GM12892 (cell line): ENCODE data around the gene ASIC4.

ENCODE experiments used
- DNase-seq: peaks from one replicate; pipeline ENCODE4 v3.0.0; 2011; ENCODE audit not compliant: insufficient read length
- FAIRE-seq: peaks from 2 replicates; lab custom pipeline; 2011; peaks lifted over from hg19 to GRCh38; lab: Jason Lieb, UNC
- POLR2A ChIP-seq: IDR thresholded peaks from 2 replicates; pipeline ENCODE4 v1.6.1; 2011; ENCODE audit warnings: low read depth, low read length, control low read depth
- POLR2AphosphoS5 ChIP-seq: IDR thresholded peaks from 2 replicates; pipeline ENCODE4 v1.6.1; 2011; ENCODE audit warnings: low read depth, low read length, control low read depth
- TAF1 ChIP-seq: IDR thresholded peaks from 2 replicates; pipeline ENCODE4 v1.6.1; 2011; ENCODE audit warnings: low read depth, mild to moderate bottlenecking, control low read depth, low read length, borderline replicate concordance

Gene ASIC4

DNA sequence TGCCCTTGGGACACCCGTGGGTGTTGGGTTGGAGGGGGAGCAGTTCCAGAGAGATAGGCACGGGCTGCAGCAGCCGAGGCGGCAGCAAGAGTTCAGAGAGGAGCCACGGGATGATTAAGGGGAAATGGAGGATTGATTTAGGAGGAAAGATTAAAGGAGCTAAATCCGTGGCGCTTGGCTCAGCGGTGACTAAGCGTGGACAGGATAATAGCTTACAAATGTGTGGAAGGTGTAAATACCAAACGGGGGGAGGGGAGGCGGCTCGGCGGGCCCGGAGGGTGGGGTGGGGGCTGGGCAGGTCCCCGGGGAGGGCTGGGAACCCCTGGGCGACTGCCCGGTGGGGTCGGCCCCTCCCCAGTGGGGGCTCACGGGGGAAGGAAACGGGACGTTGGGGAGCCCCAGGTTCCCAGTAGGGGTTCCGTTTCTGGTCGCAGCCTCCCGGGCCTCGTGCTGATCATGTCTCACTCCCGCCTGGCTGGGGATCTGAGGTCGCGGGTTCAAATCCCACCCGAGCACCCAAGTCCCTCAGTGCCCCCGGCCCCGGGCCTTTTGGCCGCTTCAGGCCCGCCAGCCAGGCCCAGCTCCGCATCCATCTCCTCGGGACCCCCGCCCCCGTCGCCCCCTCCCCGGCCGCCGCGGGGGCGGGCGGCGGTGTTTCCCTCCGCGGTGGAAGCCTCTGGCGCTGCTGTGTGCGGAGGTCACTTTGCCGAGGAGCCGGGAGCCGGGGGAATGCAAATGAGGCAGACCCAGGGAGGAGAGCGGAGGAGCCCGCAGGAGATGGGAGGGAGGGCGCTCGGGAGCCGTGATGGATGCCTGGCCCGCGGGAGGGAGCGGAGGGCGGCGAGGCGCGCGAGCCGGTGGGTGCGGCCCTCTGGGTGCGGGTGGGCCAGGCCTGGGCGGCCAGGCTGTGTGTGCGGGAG is 8.1 kb downstream of the ASIC4 start:
- DNase-seq: no peak
- TF ChIP-seq POLR2A (no peak), POLR2AphosphoS5 (no peak), TAF1 (no peak)
- FAIRE-seq: no peak

GRCh38 chr2:219523031-219523671 is 8.9 kb downstream of the ASIC4 start:
- no peak for DNase-seq
- TF ChIP-seq TAF1 (no peak), POLR2A (no peak), POLR2AphosphoS5 (no peak)
- no peak for FAIRE-seq

- DNase-seq: no peak
- no peak for TF ChIP-seq POLR2AphosphoS5
- no peak for TF ChIP-seq TAF1
- no peak for TF ChIP-seq POLR2A
- no peak for FAIRE-seq
Measured at GRCh38 chr2:219524817-219525216, 10.5 kb downstream of the ASIC4 start.

DNA sequence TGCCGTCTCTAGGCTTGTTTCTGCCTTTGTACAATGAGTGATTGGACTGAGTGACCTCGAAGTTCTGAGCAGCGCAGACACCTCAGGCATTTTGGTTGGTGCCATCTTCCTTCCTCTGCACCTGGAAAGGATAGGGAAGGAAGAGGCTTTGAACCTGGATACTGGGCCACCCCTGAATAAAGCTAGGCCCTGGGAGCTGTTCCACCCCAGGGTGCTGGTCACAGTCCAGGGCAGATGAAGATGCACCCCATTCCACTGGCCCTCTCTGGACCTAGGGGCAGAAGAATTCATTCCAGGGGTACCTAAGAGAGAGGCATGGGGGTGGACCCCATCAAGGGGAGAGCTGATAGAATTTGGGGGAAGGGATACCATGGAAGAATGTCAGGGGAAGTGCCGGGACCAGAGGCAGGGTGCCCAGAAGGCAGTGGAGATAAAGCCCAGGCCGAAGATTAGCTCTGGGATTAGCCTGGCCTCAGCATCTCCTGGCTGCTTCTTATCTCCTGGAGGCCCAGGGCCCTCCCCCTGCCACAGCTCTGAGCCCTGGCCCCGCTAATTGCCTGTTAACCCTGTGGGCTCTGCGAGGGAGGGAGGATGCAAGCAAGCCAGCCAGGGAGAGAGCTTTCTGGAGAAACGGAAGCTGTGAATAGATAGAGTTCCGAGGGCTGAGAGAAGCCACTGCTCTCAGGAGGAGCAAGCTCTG is 11.4 kb downstream of the ASIC4 start:
- TF ChIP-seq POLR2AphosphoS5 (no peak), TAF1 (no peak), POLR2A (no peak)
- FAIRE-seq (no peak), DNase-seq (no peak)

DNA sequence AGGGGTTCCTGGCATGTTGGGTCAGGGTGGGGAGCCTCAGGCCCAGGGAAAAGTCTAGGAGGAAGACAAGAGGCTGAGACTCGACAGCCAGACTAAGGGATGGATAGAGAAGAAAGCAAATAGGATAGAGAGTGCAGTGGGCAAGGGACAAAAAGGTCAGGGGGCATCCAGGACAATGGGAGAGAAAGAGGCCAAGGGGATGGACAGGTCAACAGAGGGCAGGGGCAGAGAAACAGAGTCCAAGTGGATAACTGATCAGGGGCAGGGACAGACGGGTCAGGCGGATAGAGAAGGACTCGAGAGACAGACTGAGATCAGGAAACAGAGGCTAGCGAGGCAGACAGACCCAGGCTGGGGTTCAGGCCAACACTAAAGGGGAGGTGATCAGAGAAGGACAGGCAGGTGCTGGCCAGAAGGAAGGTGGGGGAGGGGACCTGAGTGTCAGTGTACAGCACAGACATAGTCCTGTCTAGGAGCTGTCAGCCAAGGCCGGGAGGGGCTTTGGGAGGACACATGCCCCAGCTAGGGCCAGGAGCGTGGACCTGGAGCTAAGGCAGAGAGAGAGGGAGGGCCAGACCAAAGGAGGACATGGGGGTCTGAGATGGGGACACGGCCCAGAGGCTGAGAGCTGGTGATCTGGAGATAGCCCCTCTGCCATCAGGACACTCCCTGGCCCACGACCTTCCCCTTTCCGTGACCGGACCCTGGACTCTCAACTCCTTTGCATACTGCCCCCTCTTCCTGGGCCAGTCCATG is 12.2 kb downstream of the ASIC4 start:
- DNase-seq: no peak
- FAIRE-seq: no peak
- TF ChIP-seq POLR2AphosphoS5 (no peak), TAF1 (no peak), POLR2A (no peak)

DNA sequence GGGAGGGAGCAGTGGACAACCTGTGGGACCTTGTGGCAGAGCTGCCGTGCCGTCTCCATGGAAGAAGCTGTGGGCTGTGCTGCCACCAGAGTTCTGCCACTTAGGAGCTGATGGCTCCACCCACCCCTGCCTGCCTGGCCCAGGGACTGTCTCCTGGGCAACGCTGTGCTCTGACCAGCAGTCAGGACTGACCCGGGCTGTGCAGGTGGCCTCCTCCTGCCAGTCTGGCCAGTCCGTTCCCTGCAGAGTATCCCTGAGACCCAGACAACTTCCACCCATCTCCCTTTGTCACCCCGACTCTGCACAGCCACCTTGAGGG is 12.8 kb downstream of the ASIC4 start:
- no peak for DNase-seq

GRCh38 chr2:219527472-219527871 is 13.2 kb downstream of the ASIC4 start:
- DNase-seq (no peak), FAIRE-seq (no peak)
- no peak for TF ChIP-seq POLR2A
- no peak for TF ChIP-seq POLR2AphosphoS5
- no peak for TF ChIP-seq TAF1

More for the DNA sequence above, 12.8 kb downstream of the ASIC4 start:
- FAIRE-seq: no peak
- TF ChIP-seq TAF1 (no peak), POLR2AphosphoS5 (no peak), POLR2A (no peak)

DNA sequence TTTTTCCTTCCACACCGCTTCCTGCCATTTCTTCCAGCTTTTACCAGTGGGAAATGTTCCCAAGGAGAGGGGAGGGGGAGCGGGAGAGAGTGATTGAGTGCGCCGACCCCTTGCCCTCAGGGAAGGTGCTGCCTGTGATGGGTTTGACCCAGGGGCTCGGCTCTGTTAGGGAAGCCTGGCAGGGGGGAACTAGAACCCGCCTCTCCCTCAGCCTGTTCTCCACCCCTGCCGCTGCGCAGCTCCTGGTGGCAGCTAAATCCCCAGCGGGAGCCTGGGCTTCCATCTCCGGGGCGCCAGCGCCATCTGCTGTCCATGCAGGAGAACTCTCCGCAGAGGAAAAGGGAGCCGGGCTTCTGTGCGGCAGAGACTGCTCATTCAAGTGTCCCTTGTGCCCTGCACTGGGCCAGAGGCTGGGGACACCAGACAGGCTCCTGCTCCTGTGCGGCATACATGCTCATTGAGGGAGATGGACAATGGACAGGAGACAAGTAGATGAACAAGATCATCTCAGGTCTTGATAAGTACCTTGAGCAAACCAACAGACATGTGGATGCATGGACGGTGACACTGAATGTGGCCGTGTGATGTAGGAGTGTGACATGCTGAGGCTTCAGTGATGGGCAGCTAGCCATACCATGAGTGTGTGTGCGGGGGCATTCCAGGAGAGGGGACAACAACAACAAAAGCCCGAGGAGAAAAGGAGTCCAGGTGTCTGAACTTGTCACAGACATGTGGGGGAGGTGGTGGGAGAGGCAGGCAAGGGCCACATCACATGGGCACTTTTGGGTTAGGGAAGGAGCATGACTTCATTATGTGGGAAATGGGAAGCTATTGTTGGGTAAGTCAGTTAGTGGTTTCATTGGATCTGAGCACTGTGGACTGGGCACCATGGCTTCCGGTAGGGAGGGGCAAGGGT is 16.0 kb downstream of the ASIC4 start:
- TF ChIP-seq TAF1 (no peak), POLR2AphosphoS5 (no peak), POLR2A (no peak)
- DNase-seq (peak; percentile 95), FAIRE-seq (peak; percentile 67)

- DNase-seq: no peak
- no peak for FAIRE-seq
- no peak for TF ChIP-seq POLR2A
- no peak for TF ChIP-seq POLR2AphosphoS5
- TF ChIP-seq TAF1: no peak
Measured at GRCh38 chr2:219531639-219532377, 17.5 kb downstream of the ASIC4 start.
